Retinal pigment epithelial cell (primary cell): ENCODE measurements around the gene NKX6-2.

Source experiments
- DNase-seq: peaks from one replicate; pipeline ENCODE4 v3.0.0-alpha.2; 2010; ENCODE audit warnings: low read depth
- H3K4me3 ChIP-seq: 2 replicates; pipeline ENCODE4 v1.5.1; 2011; ENCODE audit warnings: mild to moderate bottlenecking, low read length, control low read depth, moderate library complexity
- TF ChIP-seq, protein P1 (sequence below): conservative IDR thresholded peaks from 2 replicates; pipeline ENCODE4 v1.5.1; 2011; ENCODE audit warnings: low read depth, low read length, control low read depth, inconsistent platforms

Gene NKX6-2

GRCh38 chr10:132783940-132784865 is 1.7 kb downstream of the NKX6-2 start:
- TF ChIP-seq, protein P1, sequence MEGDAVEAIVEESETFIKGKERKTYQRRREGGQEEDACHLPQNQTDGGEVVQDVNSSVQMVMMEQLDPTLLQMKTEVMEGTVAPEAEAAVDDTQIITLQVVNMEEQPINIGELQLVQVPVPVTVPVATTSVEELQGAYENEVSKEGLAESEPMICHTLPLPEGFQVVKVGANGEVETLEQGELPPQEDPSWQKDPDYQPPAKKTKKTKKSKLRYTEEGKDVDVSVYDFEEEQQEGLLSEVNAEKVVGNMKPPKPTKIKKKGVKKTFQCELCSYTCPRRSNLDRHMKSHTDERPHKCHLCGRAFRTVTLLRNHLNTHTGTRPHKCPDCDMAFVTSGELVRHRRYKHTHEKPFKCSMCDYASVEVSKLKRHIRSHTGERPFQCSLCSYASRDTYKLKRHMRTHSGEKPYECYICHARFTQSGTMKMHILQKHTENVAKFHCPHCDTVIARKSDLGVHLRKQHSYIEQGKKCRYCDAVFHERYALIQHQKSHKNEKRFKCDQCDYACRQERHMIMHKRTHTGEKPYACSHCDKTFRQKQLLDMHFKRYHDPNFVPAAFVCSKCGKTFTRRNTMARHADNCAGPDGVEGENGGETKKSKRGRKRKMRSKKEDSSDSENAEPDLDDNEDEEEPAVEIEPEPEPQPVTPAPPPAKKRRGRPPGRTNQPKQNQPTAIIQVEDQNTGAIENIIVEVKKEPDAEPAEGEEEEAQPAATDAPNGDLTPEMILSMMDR: no peak
- H3K4me3 ChIP-seq: no peak overlapping the region
- DNase-seq: no peak

- TF ChIP-seq, protein P1: no peak
- H3K4me3 ChIP-seq: no peak overlapping the region
- no peak for DNase-seq
These were observed 2.6 kb downstream of the NKX6-2 start for GRCh38 chr10:132783165-132783939.

- no peak for DNase-seq
- TF ChIP-seq, protein P1: no peak
- no peak overlapping the region for H3K4me3 ChIP-seq
These were observed 4.4 kb downstream of the NKX6-2 start for GRCh38 chr10:132781556-132781955.

DNA sequence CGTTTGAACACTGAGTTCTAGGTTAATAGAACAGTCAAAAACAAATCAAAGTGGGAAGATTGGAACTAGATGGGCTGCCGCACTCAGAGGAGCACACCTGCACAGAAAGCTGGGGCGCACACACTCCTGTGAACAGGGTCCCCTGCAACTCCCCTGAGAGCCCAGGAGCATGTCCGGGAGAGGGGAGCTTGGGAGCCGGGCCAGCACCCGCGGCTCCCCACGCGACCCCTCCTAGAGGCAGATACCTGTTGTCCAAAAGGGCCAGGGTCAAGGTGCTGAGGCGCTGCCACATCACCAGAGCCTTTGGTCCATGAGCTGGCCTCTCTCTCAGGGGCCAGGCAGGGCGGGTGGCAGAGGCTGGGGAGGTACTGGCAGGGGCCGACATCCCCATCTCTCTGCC is 5.6 kb downstream of the NKX6-2 start:
- TF ChIP-seq, protein P1: no peak

DNA sequence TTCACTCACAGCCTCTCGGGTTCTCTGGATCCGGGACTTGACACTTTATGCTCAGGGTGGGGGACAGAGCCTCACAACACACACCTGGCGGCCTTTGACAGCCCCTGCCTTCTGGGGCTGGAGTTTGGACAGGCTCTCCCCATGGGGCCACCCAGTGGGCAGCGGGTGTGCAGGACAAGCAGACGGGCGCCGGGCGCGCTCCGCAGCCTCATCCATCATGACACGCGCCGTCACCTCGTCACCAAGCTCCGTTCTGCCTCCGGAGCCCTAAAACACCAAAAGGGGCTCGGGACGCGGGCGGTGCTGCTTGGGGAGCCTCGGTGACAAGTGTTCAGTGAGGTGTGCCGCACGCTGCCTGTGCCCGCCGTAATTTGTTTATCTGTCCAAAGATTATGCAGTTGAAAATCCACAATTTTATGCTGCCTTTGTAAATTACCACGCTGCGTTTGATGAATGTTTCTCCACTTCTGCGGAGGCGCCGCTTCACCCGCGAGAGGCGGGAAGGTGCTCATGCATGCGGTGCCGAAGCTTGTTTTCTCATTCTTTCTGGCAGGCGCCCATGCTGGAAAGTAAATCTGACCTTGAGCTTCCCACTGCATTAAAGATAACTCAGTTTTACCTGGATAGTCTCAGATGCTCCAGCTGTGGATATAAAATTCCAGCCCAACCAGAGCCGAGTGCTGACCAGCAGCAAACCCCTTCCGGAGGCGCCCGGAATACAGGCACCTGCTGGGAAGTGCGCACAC is 6.2 kb downstream of the NKX6-2 start:
- no peak for DNase-seq
- no peak overlapping the region for H3K4me3 ChIP-seq
- TF ChIP-seq, protein P1: no peak

More for the DNA sequence above, 5.6 kb downstream of the NKX6-2 start:
- DNase-seq: no peak
- H3K4me3 ChIP-seq: no peak overlapping the region

GRCh38 chr10:132777441-132777840 is 8.5 kb downstream of the NKX6-2 start:
- TF ChIP-seq, protein P1: no peak
- DNase-seq: no peak
- H3K4me3 ChIP-seq: no peak overlapping the region
